Activated B cell treated with CpG ODN at 0.5 μM for 24 hours (primary cell): ENCODE results near the gene FMOD. TPM values are rescaled to one million over a fixed set of nuclear protein-coding genes. Genes with fewer than 3 reads are reported as not detected.
"Not testable (repeated sequence)": the region's sequence is repeated elsewhere in the genome, so short reads cannot be mapped to it uniquely, and the experiment has no call there.

Experiments
- ATAC-seq: fragments of 200-7000 bp; cut with Tn5 transposase; one replicate; pipeline ENCODE4 v1.10.0; 2021; ENCODE audit warnings: low read depth, mild to moderate bottlenecking, moderate library complexity
- CTCF ChIA-PET: fragments of 350-600 bp; sonication (Branson Sonifier 250); formaldehyde crosslinking; loops from one replicate; lab custom pipeline; 2021; ENCODE audit warnings: antibody characterized with exemption; lab: Charles Lee
- POLR2A ChIA-PET: fragments of 350-600 bp; sonication (Branson Sonifier 250); formaldehyde crosslinking; loops from one replicate; lab custom pipeline; 2021; ENCODE audit warnings: antibody characterized with exemption; lab: Charles Lee
- DNase-seq: peaks from one replicate; pipeline ENCODE4 v3.0.0; 2022
- H3K27ac Mint-ChIP-seq: one replicate; pipeline ENCODE4 v1.8.0; 2020; ENCODE audit warnings: mixed read lengths
- H3K27me3 Mint-ChIP-seq: one replicate; pipeline ENCODE4 v1.8.0; 2021; ENCODE audit warnings: mixed read lengths
- H3K36me3 Mint-ChIP-seq: one replicate; pipeline ENCODE4 v1.8.0; 2021; ENCODE audit warnings: low read depth, mixed read lengths
- H3K4me1 Mint-ChIP-seq: one replicate; pipeline ENCODE4 v1.8.0; 2021; ENCODE audit warnings: mixed read lengths
- H3K4me3 Mint-ChIP-seq: one replicate; pipeline ENCODE4 v1.8.0; 2020; ENCODE audit warnings: mild to moderate bottlenecking, mixed read lengths
- H3K9me3 Mint-ChIP-seq: one replicate; pipeline ENCODE4 v1.8.0; 2020; ENCODE audit warnings: mixed read lengths
- CTCF ChIP-seq: fragments of 200-600 bp; IDR thresholded peaks from one replicate; pipeline ENCODE4 v1.8.0; 2022; ENCODE audit warnings: antibody characterized with exemption, mild to moderate bottlenecking
- intact Hi-C: fragments of 100-400 bp; cut with micrococcal nuclease; formaldehyde crosslinking; loops from one replicate; pipeline ENCODE4 v1.15.1; 2024
- total RNA-seq: library from RNA; stranded (reverse); gene quantifications from 2 replicates; pipeline ENCODE4 v1.2.3, GENCODE V29; 2022

Gene FMOD
- total RNA-seq, 1 donor from 2014 or later = not detected

GRCh38 chr1:203304391-203304918 lies 46.5 kb downstream of the FMOD start:
- TF ChIP-seq CTCF = no peak
- peak overlapping the region; percentile 92 for H3K4me3 Mint-ChIP-seq
- peak overlapping the region; percentile 98 for H3K27ac Mint-ChIP-seq
- H3K36me3 Mint-ChIP-seq = peaks cover 46% of the 10 kb centered on the region
- peaks cover 70% of the 10 kb centered on the region for H3K4me1 Mint-ChIP-seq
- DNase-seq (no peak), ATAC-seq (no peak)
- POLR2A ChIA-PET = interaction anchor here (0.5 to 14.7 kb wide), 10 partner anchors 9 to 442 kb away, joined by 4 to 1942 read pairs (median 6); partner anchors contain the start of gene ATP2B4
- intact Hi-C loops = no loop called here
- H3K9me3 Mint-ChIP-seq = no peaks in the 10 kb centered on the region
- H3K27me3 Mint-ChIP-seq = no peaks in the 10 kb centered on the region
- CTCF ChIA-PET = interaction anchor here (7.8 to 9.7 kb wide), 4 partner anchors 17 to 33 kb away, joined by 100 to 199 read pairs (median 158); no protein-coding TSS in a partner anchor

GRCh38 chr1:203302894-203303293 lies 48.0 kb downstream of the FMOD start:
- H3K4me3 Mint-ChIP-seq = no peak overlapping the region
- peak overlapping the region; percentile 98 for H3K27ac Mint-ChIP-seq
- ChIA-PET CTCF (no interaction called here), POLR2A (no interaction called here)
- ATAC-seq (no peak), DNase-seq (no peak)
- H3K27me3 Mint-ChIP-seq = no peaks in the 10 kb centered on the region
- intact Hi-C loops = no loop called here
- H3K36me3 Mint-ChIP-seq = peaks cover 30% of the 10 kb centered on the region
- peaks cover 70% of the 10 kb centered on the region for H3K4me1 Mint-ChIP-seq
- TF ChIP-seq CTCF = no peak
- no peaks in the 10 kb centered on the region for H3K9me3 Mint-ChIP-seq

- Mint-ChIP-seq H3K27me3 (no peaks in the 10 kb centered on the region), H3K4me1 (peaks cover 71% of the 10 kb centered on the region), H3K27ac (peak overlapping the region; percentile 98), H3K36me3 (peaks cover 26% of the 10 kb centered on the region), H3K9me3 (no peaks in the 10 kb centered on the region), H3K4me3 (no peak overlapping the region)
- intact Hi-C loops = no loop called here
- TF ChIP-seq CTCF = no peak
- ATAC-seq = no peak
- no peak for DNase-seq
- CTCF ChIA-PET = no interaction called here
- POLR2A ChIA-PET = interaction anchor here (4.6 kb wide), 1 partner anchor 24 kb away, joined by 92 read pairs; no protein-coding TSS in a partner anchor
These were observed 48.5 kb downstream of the FMOD start for GRCh38 chr1:203302456-203302855.

- ATAC-seq = no peak
- DNase-seq = no peak
- Mint-ChIP-seq H3K27ac (peak overlapping the region; percentile 91), H3K36me3 (peaks cover 14% of the 10 kb centered on the region), H3K9me3 (no peaks in the 10 kb centered on the region), H3K4me1 (peaks cover 82% of the 10 kb centered on the region), H3K4me3 (no peak overlapping the region), H3K27me3 (no peaks in the 10 kb centered on the region)
- POLR2A ChIA-PET = interaction anchor here (3.5 to 4.6 kb wide), 2 partner anchors 10 to 25 kb away, joined by 21 to 92 read pairs; no protein-coding TSS in a partner anchor
- no peak for TF ChIP-seq CTCF
- intact Hi-C loops = no loop called here
- CTCF ChIA-PET = interaction anchor here (2.1 kb wide), 1 partner anchor 12 kb away, joined by 6 read pairs; no protein-coding TSS in a partner anchor
These were observed 49.6 kb downstream of the FMOD start for GRCh38 chr1:203301331-203301668.

- intact Hi-C loops = no loop called here
- peaks cover 9% of the 10 kb centered on the region for H3K36me3 Mint-ChIP-seq
- DNase-seq (no peak), ATAC-seq (no peak)
- peak overlapping the region; percentile 61 for H3K4me3 Mint-ChIP-seq
- H3K27ac Mint-ChIP-seq = peak overlapping the region; percentile 91
- peaks cover 88% of the 10 kb centered on the region for H3K4me1 Mint-ChIP-seq
- no peaks in the 10 kb centered on the region for H3K9me3 Mint-ChIP-seq
- POLR2A ChIA-PET = interaction anchor here (0.8 to 4.6 kb wide), 7 partner anchors 7 to 33 kb away, joined by 3 to 92 read pairs (median 21); no protein-coding TSS in a partner anchor
- CTCF ChIA-PET = interaction anchor here (0.8 to 3.0 kb wide), 7 partner anchors 10 to 40 kb away, joined by 3 to 22 read pairs (median 10); no protein-coding TSS in a partner anchor
- TF ChIP-seq CTCF = no peak
- no peaks in the 10 kb centered on the region for H3K27me3 Mint-ChIP-seq
These were observed 50.2 kb downstream of the FMOD start for GRCh38 chr1:203300441-203301330.

- H3K27me3 Mint-ChIP-seq, DNase-seq, H3K9me3 Mint-ChIP-seq, intact Hi-C loops, ATAC-seq, H3K36me3 Mint-ChIP-seq: not testable (repeated sequence)
- Mint-ChIP-seq H3K4me1 (peaks cover 95% of the 10 kb centered on the region), H3K4me3 (peak overlapping the region; percentile 61), H3K27ac (peak overlapping the region; percentile 91)
- ChIA-PET CTCF (interaction anchor here (0.8 to 3.0 kb wide), 13 partner anchors 9 to 41 kb away, joined by 3 to 22 read pairs (median 6); no protein-coding TSS in a partner anchor), POLR2A (interaction anchor here (0.5 to 4.6 kb wide), 9 partner anchors 8 to 38 kb away, joined by 3 to 92 read pairs (median 5); no protein-coding TSS in a partner anchor)
These were observed 51.0 kb downstream of the FMOD start for GRCh38 chr1:203299719-203300429.
